ENCODE measurements around the gene GTPBP4.
"Not testable (repeated sequence)": the region's sequence is repeated elsewhere in the genome, so short reads cannot be mapped to it uniquely, and the experiment has no call there.

Gene GTPBP4

DNA sequence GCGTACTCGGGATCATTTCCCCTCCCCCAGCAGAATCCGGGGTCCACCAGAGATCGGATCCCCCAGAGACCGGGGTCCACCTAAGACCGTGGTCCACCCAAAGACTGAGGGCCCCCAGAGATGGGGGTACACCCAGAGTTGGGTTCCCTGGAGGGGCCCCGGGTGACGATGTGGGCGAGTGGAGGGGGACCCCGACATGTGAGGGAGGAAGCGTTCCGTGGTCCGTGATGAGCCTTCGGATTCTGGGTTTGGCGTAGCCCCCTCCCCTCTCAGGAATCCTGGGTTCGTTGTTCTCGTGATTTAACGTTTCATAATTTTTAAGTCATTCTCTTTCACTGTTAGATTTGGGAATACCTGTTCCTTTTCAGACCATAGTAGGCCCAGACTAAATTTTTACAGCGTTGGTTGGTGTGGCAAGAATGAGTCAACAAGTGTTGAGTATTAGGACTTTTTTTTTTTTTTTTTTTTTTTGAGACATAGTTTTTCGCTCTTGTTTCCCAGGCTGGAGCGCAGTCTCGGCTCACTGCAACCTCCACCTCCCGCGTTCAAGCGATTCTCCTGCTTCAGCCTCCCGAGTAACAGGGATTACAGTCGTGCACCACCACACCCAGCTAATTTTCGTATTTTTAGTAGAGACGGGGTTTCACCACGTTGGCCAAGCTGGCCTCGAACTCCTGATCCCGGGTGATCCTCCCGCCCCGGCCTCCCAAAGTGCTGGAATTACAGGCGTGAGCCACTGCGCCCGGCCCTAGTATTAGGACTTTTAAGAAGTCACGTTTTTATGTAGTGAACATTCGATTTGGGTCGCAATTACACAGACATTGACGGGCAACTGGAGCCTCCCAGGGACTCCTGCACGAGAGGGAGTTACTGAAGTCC, 672 bp downstream of the GTPBP4 start:
- in situ Hi-C loops (cut with MboI; ENCODE audit: low sequenced_read_pairs) = no loop called here

DNA sequence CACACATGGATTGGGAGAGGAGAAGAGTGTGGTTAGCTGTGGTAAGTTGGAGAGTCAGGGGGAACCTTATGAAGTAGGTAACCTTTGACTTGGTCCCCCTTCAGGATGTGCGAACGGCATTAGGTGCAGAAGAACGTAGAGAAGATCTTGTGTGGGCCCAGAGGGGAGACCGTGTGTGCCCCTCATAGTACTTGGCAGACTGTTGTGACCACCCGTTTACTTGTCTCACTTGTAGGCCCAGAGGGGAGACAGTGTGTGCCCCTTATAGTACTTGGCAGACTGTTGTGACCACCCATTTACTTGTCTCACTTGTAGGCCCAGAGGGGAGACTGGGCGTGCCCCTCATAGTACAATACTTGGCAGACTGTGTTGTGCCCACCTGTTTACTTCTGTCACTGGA, 2.6 kb downstream of the GTPBP4 start:
- in situ Hi-C loops (cut with MboI; ENCODE audit: low sequenced_read_pairs) = no loop called here

DNA sequence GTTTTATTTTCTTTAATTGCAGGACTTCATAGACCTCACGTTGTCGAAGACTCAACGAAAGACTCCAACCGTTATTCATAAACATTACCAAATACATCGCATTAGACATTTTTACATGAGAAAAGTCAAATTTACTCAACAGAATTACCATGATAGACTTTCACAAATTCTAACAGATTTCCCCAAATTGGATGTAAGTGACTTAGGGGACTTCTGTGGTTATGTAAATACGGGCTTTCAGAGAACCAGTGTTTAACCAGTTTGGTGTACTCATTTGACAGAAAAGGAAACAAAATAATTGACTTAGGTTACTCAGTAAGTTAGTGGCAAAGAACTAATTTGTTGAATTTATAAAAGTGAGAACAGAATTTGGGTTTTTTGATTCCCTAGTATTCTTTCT, 4.2 kb downstream of the GTPBP4 start:
- in situ Hi-C loops (cut with MboI; ENCODE audit: low sequenced_read_pairs) = no loop called here

DNA sequence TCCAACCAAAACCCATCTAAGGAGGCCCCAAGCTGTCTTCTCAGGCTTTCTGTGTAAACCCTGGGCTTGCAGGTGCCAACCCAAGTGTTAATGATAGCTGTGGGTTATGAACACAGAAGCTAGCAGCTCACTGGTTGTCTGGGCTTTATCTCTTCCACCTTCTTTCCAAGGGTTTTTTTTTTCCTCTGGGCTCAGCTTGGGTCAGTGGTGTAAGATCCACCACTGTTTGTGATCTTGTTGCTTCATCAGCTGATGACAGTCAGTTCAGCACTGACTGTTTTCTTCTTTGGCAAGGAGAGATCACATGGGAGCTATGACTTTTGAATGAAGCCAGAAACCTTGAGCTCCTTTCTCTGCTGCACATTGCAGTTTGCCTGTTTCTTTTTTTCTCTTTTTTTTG, 4.6 kb downstream of the GTPBP4 start:
- in situ Hi-C loops (cut with MboI; ENCODE audit: low sequenced_read_pairs) = no loop called here

DNA sequence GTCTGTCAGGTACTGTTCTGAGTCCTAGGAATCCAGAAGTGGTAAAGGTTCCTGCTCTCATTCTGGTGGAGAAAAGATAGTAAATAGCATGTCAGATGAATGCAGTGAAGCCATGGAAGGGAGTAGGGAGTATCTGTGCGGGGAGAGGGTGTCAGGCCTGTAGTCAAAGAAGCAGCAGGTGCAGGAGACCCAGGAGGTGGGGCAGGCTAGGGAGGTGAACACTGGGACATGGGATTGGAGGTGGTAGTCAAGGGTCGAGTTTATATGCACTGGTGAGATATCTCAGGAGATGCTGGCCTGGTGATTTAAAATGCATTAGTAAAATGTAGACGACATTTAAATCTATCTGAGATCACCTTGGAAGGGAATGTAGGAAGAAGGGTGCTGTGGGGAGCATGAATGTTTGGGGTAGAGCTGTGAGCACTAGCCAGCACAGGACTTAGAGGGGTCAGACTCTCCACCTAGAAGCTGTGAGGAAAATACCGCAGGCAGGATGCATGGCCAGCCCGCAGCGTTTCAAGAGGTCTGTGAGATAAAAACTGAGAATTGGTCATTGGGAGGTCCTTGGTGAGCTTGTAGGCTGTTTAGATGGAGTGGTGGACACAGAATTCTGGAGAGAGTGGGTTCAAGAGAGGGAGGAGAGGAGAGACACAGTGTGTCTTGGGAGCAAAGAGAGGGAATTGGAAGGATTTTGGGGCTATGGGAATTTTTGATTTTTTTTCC, 6.8 kb downstream of the GTPBP4 start:
- in situ Hi-C loops (cut with MboI; ENCODE audit: low sequenced_read_pairs) = no loop called here

DNA sequence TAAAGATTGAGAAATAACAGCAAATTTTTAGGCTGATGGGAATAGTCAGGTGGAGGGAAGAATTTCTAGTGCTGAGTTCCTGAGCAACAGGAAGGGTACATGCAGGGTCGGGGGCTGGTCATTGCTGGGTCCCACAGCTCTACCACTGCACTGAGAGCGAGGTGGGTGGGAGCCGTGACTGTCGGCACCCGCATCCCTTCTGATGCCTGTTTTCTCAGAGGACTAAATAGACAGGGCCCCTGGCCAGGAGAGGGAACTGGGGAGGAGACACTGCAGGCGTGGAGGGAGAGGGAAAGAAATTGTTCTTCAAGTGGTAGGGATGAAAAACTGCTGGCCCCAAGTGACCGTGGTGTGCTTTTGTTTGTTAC, 7.3 kb downstream of the GTPBP4 start:
- in situ Hi-C loops (cut with MboI; ENCODE audit: low sequenced_read_pairs) = no loop called here

DNA sequence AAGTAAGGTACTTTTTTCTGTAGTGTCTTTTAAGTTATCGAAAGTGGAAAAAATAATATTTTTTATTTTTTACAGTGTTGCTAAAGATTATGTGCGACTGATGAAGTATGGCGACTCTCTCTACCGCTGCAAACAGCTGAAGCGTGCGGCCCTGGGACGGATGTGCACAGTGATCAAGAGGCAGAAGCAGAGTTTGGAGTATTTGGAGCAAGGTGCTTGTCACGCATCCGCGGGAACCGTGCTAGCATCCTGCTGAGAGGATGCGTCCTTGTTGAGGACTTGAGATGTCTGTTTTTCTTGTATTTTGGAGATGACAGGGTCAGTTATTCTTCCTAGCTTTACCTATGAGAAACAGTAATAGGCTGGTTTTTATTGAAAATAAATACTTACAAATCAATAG, 7.8 kb downstream of the GTPBP4 start:
- in situ Hi-C loops (cut with MboI; ENCODE audit: low sequenced_read_pairs) = no loop called here

DNA sequence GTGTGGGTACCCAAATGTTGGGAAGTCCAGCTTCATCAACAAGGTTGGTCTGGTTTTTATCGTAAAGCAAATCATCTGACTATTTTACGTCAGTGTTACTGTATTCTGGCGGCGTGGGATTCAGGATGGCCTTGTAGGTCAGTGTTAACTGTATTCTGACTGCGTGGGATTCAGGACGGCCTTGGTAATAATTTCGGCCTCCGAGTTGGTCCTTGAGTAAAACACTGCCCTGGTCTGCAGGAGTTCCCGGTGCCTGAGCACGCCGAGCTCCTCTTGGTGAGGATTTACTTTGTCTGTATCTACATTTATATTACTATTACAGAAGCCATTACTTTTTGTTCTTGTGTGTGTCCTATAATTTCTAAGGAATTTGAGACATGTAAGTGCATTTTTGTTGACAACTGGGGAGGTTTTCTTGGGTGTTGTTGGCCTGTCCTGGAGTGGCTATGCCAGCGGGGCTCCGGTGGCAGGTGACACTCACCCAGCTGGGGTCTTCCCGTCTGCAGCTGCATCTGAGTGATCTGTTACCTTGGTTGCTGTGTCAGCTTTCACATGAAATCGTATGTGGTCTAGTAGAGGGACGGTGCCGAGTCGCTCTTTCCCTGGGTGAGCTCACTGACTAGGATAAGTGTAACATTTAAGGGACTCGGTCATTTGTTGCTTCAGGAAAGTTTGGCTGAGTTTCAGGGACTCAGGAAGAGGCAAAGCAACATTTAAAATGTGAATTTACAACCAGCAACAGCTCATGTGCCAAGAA, 9.2 kb downstream of the GTPBP4 start:
- in situ Hi-C loops (cut with MboI; ENCODE audit: low sequenced_read_pairs) = no loop called here

DNA sequence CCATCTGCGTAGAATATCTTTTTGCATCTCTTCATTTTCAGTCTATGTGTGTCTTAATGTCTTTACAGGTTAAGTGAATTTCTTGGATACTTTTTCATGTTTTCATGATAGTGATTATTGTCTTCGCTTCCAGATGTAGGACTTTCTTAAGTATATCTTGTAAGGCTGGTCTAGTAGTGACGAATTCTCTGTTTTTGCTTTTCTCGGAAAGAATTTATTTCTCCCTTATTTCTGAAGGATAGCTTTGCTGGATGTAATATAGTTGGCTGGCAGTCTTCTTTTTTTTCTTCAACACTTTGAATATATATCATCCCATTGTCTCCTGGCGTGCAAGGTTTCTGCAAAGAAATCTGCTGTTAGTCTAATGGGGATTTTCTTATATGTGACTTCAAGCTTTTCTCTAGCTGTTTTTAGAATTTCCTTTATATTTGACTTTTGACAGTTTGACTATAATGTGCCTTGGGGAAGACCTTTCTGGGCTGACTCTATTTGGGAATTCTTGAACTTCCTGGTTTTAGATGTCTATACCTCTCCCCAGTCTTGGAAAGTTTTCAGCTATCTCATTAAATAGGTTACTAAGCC, 14.3 kb downstream of the GTPBP4 start:
- in situ Hi-C loops (cut with MboI; ENCODE audit: low sequenced_read_pairs) = no loop called here

DNA sequence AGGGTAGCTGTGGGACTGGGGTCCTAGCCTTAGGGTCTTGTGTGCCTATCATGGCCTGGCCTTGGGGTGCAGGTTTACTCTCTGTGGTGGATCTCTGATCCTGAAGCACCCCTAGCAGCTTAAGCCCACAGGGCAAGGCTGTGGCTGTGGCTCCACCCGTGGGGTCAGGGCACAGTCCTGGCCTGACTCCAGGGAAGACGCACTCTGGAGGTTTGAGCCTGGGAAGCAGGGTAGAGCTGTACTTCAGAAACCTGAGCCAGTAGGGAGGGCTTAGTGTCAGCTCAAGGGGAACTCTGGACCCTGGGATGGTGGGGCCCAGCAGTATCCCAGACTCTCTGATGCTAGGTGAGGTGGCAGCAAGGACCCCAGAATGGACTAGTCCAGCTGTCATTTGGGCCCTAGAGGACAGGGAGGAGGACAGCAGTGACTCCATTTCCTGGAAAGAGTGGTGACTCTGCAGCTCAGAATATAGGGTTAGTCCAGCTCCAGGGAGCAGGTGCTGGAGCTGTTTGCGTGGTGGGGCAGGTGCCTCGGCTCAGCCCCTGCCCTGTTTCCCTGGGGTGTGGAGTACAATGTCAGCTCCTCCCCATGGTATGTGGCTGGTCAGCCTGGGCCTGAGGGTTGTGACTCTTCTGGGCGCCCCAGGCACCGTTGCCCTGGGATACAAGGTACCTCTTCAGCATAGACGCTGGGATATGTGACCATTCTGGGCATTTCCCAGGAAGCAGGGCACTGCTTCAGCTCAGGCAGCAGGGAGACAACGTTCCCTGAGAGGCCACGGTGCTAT, 15.8 kb downstream of the GTPBP4 start:
- in situ Hi-C loops (cut with MboI; ENCODE audit: low sequenced_read_pairs) = no loop called here

DNA sequence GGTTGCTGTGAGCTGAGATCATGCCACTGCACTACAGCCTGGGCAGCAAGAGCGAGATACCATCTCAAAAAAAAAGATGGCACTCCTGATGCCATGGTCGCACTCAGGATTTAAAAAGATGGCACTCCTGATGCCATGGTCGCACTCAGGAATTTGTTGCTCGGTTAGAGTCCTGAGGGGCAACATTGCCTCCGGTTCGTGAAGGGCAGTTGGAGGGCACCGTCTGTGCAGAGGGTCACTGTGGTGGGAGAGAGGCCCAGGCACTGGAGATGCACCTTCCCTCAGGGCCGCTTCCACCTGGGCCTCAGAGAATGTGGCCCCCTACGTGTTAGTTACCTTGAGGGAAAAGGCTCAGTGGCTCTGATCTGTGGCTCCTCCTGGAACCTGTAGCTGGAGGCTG, 18.3 kb downstream of the GTPBP4 start:
- in situ Hi-C loops (cut with MboI; ENCODE audit: low sequenced_read_pairs) = no loop called here

DNA sequence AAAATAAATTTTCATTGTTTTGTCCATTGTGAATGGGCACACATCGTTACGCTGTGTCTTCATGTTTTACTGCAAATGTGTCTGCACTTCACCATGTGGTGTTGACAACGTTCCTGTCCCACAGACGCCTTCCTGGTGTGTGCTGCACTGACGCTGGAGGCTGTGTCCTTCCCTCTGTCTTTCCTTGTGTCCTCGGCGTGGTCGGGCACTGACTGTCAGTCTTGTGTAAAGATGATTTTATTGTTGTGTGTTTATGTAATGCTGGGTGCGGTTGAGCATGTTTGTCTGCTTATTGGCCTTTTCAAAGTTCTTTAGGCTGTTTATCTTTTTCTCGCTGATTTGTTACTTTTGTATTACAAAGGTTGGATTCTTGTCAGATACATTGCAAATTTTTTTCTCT, 19.3 kb downstream of the GTPBP4 start:
- in situ Hi-C loops (cut with MboI; ENCODE audit: low sequenced_read_pairs) = no loop called here

DNA sequence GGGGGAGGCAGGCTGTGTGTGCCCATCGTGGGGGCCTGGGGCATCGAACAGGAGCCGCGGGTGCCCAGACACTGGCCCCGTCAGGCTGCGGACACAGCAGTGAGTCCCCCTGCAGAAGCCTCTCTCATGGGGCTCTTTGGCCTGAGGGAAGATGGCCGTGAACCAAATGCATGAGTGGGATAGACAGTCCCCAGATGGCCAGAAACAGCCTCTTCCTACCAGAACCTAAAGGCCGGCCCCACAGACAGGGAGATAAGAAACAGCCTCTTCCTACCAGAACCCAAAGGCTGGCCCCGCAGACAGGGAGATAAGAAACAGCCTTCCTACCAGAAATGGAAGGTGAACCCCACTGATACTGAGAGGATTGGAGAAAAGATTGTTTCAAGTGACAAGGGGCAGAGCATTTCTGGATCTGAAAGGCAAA, 20.8 kb downstream of the GTPBP4 start:
- in situ Hi-C loops (cut with MboI; ENCODE audit: low sequenced_read_pairs) = no loop called here

DNA sequence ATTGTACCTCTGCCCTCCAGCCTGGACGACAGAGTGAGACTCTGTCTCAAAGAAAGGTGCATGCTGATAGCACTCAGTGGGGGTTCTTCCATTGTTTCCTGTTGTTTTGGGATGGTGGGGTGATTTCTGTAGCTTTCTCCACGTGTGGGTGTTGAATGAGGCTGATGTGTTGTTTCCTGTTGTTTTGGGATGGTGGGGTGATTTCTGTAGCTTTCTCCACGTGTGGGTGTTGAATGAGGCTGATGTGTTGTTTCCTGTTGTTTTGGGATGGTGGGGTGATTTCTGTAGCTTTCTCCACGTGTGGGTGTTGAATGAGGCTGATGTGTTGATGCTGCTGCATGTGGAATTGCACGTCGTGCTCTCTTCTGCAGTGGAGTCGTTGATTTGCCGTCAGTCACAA, 21.7 kb downstream of the GTPBP4 start:
- in situ Hi-C loops (cut with MboI; ENCODE audit: low sequenced_read_pairs) = not testable (repeated sequence)

DNA sequence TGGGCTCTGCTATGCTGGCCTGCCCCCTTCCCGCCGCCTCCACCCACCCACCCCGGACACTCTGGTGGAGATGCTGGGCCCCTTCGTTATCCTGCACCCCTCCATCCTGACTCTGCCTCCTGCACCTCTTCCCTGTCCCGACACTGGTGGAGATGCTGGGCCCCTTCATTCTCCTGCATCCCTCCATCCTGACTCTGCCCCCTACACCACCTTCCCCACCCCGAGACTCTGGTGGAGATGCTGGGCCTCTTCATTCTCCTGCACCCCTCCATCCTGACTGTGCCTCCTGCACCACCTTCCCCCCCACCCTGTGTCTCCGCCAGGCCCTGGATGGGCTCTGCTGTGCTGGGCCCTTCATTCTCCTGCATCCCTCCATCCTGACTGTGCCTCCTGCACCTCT, 22.5 kb downstream of the GTPBP4 start:
- in situ Hi-C loops (cut with MboI; ENCODE audit: low sequenced_read_pairs) = no loop called here

DNA sequence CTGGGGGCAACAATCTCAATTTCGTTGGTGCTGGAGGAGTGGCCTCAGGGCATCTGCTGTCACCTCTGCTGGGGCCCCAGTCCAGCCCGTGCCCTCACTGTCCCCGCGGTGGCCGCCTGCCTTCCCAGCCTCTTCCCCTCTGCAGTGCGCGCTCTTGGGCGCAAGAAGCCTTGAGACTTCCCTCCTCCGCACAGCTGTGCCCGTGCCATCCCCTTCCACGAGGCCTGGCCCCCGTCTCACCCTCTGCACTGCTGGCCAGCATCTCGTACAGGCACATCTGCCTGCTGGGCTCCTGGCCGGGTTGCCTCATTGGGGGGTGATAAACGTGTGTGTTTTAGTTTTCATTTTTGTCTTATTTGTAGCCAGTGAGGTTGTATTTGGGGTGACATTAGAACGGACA, 23.5 kb downstream of the GTPBP4 start:
- in situ Hi-C loops (cut with MboI; ENCODE audit: low sequenced_read_pairs) = no loop called here

DNA sequence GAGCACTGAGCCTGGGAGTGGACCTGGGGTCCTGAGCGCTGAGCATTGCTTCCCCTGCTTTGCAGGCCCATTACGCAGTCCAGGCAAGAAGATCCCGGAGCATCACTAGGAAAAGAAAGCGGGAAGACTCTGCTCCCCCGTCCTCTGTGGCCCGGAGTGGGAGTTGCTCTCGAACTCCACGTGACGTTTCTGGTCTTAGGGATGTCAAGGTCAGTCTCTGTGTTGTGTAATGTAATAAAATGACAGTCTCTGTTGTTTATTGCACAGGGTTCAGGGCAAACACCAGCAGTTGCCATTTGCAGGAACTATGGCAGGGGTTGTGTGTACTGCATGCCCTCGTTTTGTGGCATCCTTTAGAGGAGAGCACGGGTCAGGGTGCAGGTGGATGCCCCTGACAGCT, 27.5 kb downstream of the GTPBP4 start:
- in situ Hi-C loops (cut with MboI; ENCODE audit: low sequenced_read_pairs) = no loop called here

DNA sequence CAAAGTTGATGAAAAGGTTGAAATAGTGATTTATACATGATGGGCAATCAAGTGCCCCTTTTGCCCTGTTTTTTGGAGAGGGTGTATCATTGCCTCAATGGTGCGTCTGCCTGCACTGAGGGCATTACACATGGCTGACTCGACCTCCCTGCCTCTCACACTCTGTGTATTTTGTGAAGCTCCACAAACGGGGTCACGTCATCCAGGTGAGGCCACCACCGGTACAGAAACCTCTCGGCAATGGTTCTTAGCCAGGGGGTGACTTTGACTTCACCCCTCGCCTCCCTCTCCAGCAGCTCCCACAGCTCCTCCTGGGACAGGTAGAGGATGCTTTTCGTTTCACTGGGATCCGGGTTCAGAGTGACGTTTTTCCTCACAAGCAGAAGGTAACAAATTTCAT, 31.1 kb downstream of the GTPBP4 start:
- in situ Hi-C loops (cut with MboI; ENCODE audit: low sequenced_read_pairs) = no loop called here

DNA sequence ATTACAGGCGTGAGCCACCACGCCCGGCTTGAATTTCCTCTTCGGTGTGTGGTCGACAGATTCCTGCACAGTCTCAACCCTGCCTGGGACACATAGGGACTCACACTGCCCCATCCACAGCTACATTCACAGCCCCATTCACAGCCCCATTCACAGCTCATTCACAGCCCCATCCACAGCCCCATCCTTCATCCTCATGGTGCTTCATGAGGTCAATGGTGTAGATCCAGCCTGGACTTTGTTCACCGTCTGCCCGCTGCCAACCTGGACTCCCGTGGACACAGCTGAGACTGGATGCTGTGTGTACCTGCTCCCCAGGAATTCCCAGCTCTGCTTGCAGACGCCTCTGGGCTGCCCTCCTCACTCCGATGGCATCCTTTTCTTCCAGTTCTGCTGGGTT, 32.2 kb downstream of the GTPBP4 start:
- in situ Hi-C loops (cut with MboI; ENCODE audit: low sequenced_read_pairs) = no loop called here

DNA sequence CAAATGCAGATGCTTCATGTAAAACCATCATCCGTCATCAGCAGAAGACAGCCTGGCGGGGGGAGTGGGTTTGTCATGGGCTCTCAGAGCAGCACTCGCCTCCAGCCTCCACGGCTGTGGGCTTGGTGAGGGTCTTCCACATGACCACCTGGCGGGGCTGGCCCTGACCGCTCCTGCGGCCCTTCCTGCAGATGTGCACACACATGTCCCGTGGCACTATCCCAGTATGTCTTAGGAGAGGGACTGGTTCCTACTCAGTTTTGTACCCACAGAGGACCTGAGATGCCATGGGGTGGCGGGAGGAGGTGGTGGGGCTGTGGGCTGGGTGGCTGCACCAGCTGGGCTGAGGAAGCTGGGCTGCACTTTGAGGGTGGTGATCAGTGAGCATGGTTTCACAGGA, 32.7 kb downstream of the GTPBP4 start:
- in situ Hi-C loops (cut with MboI; ENCODE audit: low sequenced_read_pairs) = no loop called here

DNA sequence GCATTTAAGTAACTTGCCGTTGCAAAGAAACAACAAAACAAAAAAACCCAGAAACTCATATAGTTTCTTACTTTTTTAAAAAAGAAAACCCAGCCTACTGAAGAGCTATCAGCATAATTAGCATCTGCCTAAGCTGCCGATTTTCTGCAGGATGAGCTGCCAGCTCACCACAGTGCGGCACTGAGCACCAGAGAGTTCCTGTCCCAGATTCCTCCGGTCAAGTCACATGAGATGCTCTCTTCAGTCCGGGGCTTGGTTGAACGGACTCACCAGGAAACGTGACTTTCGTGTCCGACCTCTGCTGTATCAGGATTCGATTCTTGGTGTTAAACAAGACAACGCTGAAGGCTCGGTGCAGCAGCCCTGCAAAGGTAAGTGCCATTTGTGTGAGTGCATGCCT, 34.2 kb downstream of the GTPBP4 start:
- in situ Hi-C loops (cut with MboI; ENCODE audit: low sequenced_read_pairs) = no loop called here

Data from HL-60/S4 treated with phorbol 12-myristate 13-acetate at 8.2 ng/mL for 4 days and 3 days (cell line).